GM13976 (cell line): ENCODE measurements around the gene FOXJ3.

ENCODE experiments used
- DNase-seq: peaks from one replicate; pipeline ENCODE4 v3.0.0; 2012; ENCODE audit warnings: low spot score
- in situ Hi-C: fragments of 300-500 bp; cut with MboI; formaldehyde crosslinking; loops from one replicate; pipeline ENCODE4 v1.12.0; 2022; ENCODE audit warnings: low sequenced_read_pairs, mixed read lengths, inconsistent platforms; ENCODE audit not compliant: unreplicated experiment
- TF ChIP-seq, protein P1 (sequence below): IDR thresholded peaks from 2 replicates; pipeline ENCODE4 v1.5.1; 2012; ENCODE audit warnings: borderline replicate concordance, mild to moderate bottlenecking; ENCODE audit not compliant: insufficient read depth; ENCODE audit errors: extremely low read depth, missing control alignments, control extremely low read depth

FOXJ3 gene

GRCh38 chr1:42201986-42202385 lies 133.0 kb downstream of the FOXJ3 start:
- TF ChIP-seq, protein P1, sequence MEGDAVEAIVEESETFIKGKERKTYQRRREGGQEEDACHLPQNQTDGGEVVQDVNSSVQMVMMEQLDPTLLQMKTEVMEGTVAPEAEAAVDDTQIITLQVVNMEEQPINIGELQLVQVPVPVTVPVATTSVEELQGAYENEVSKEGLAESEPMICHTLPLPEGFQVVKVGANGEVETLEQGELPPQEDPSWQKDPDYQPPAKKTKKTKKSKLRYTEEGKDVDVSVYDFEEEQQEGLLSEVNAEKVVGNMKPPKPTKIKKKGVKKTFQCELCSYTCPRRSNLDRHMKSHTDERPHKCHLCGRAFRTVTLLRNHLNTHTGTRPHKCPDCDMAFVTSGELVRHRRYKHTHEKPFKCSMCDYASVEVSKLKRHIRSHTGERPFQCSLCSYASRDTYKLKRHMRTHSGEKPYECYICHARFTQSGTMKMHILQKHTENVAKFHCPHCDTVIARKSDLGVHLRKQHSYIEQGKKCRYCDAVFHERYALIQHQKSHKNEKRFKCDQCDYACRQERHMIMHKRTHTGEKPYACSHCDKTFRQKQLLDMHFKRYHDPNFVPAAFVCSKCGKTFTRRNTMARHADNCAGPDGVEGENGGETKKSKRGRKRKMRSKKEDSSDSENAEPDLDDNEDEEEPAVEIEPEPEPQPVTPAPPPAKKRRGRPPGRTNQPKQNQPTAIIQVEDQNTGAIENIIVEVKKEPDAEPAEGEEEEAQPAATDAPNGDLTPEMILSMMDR: no peak
- no peak for DNase-seq
- in situ Hi-C loops: no loop called here

- TF ChIP-seq, protein P1: no peak
- no peak for DNase-seq
- in situ Hi-C loops: no loop called here
These were observed 136.8 kb downstream of the FOXJ3 start for GRCh38 chr1:42198251-42198650.

DNA sequence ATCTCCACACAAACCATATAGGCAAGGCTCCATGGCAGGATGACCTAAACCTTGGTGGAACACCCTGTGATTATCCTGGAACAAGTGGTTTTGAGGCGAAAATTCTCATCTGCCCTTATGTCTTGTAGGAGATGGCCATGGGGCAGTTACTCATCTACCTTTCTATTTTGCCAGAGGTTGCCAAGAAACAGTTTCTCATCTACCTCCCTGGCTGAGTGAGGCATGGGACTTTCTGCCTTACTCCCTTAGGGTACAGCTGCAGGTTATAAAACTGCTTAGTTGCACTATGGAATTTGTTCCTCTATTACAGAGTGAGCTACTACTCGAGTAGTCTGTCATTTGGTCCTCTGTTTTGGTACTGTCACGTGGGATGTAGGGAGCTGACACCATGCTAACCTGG lies 139.2 kb downstream of the FOXJ3 start:
- in situ Hi-C loops: no loop called here
- no peak for DNase-seq
- TF ChIP-seq, protein P1: no peak

- no peak for DNase-seq
- in situ Hi-C loops: no loop called here
- TF ChIP-seq, protein P1: no peak
These were observed 142.9 kb downstream of the FOXJ3 start for GRCh38 chr1:42192106-42192505.

DNA sequence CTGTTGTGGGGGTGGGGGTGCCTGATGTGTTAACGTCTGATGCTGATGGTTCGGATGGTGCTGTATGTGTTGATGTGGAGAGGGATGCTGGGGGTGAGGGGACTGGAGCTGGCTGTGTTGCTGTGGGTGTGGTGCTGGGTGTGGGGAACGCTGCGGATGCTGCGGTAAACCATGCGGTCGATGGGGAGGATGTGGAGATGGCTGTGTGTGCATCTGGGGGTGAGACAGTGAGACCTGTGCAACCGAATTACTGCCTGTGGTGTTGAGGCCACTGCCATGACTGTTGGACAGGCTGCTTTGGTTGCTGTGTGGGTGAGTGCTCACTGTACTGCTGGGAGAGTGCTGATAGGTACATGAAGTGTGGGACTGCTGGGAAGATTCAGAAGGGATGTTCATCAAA lies 143.7 kb downstream of the FOXJ3 start:
- TF ChIP-seq, protein P1: no peak
- no peak for DNase-seq
- in situ Hi-C loops: no loop called here

DNA sequence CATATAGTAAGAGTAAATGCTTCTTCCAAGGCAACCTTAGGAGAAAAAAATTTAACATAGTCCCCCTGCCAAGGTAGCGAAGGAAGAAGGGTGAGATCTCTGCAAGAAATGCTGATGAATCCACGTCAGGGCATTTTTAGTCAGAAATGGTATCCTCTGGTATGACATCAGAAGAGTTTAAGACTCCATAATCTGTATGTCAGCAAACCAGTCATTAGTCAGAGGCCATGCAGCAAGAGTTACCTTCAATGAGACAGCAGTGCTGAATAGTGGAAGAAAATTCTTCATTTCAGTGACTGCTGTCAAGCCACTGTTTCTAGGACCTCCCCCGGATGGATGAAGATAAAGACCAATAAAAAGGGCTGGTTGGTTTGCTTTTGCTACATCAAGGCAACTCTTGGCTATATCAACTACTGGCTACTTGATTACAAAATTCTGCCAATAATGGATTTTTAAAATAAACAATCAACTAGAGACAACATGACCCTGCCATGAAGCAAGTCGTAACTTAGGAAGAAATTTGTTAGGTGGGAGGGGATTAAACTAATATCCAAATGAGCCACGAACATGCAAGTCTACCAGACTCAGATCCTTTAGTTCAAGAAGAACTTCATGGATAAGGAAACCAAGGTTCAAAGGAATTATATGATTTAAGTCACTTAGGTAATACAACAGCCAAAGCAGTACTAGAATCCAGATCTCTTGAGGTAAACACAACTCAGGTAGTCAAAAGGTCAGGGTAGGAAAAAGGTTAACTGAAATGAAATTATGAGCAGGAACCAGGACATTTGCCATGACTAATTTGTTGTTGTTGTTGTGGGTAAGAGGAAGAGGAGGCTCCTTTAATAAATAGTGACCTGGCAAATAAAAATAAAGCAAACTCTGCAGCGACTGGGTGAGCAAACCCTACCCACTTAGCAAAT lies 144.8 kb downstream of the FOXJ3 start:
- no peak for DNase-seq
- TF ChIP-seq, protein P1: no peak
- in situ Hi-C loops: loop anchor here (10.0 kb wide), 1 partner anchor 125 kb away; no protein-coding TSS in a partner anchor
